ENCODE measurements around the gene TMEM125. TPM values are rescaled to one million over a fixed set of nuclear protein-coding genes. Genes with fewer than 3 reads are reported as not detected.

Gene TMEM125
- total RNA-seq, 1 donor from 2014 or later = 12.1 TPM

DNA sequence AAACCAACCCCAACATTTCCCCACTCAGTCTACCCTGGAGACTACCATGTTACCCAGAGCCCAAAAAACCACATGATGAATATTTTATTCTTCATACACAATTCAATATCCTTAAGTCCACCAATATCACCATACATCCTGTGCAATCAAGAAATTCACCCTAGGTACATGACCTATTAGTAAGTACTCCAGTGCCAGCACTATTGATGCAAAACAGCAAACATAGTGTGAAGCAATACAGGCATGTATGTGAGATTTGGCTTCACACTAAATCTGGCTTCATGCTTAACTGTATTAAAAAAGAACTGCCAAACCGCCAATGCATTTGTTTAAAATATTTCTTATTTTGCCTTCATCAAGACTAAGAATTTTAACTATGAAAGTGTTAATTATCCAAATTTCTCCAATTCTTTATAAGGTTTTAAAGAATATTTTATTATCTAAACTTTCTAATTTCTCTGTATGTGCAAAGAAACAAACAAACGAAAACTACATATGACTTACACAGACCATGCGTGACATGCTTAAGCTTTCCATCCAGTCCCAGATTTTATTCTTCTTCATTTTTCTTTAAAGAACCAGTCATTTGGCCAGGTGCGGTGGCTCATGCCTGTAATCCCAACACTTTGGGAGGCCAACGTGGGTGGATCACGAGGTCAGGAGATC, 22.4 kb upstream of the TMEM125 start:
- peak; percentile 5 for DNase-seq (ENCODE audit: low spot score)

DNA sequence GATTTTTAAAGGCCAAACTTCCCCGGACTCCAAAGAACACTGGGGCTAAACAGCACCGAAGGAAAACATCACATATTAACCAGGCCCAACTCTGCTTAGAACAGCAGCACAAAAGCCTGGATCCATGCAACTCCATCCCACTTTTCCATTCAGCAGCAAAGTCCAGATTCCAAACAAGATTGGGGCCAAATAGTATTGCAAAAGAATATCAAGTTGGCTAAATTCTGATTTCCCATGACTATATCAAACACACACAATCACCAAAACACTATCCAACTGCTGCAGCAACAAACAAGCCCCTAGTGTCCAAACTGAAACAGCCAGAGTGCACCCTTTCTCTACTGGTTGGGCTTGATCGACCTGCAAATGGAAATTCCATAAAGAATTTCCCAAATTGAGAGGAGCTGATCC, 19.4 kb upstream of the TMEM125 start:
- peak; percentile 25 for DNase-seq (ENCODE audit: low spot score)

DNA sequence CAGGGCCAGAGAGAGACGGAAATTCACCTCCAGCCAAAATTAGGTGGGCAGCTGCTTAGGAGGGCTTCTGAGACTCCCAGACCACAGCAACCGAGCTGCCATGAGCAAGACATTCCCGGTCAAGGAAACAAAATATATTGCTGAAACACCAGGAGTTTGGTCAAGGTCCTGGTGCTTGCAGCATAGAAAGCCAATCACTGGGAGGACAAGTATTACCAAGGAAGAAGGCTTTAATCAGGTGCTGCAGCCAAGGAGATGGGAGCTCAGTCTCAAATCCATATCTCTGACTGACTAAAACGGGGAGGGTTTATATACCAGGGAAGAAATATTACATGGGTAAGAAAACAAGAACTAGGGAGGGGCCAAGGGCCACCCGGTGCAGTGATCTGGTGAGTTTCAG, 18.8 kb upstream of the TMEM125 start:
- peak; percentile 18 for DNase-seq (ENCODE audit: low spot score)

DNA sequence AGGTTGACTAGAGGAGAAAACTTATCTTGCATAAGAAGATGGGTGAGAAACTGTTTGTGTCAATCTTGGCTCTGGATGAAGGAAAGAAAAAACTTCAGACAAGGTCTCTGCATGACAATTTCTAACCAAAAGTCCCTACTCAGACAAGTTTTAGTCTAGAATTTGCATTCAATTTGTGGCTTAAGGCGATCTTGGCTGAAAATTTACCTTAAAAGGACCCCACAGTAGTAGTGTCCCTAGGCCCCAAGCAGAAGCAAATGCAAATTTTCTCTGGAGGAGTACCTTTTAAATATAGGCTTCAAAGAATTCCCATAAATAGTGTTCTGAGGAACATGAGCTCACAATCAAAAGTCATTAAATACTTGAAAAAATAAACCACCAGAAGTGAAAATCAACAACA, 17.6 kb upstream of the TMEM125 start:
- DNase-seq (ENCODE audit: low spot score) = no peak

DNA sequence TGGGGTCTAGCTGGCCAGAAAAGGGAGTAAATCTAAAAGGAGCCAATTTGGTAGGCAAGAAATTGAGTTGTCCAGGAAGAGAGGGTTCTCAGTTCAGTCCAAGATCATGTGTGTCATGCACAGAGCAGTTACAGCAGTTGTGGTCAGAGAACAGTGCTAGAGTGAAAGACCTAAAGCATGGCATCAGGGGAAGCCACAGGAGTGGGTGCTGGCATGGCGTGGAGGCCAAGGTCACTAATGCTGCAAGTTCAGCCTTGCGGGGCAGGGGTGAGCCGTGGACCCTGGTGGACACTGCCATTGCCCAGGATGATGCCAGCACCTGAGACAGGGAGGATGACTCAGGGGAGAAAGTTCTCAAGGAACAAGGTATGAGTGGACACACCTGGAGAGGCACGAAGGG, 16.6 kb upstream of the TMEM125 start:
- peak; percentile 20 for DNase-seq (ENCODE audit: low spot score)

DNA sequence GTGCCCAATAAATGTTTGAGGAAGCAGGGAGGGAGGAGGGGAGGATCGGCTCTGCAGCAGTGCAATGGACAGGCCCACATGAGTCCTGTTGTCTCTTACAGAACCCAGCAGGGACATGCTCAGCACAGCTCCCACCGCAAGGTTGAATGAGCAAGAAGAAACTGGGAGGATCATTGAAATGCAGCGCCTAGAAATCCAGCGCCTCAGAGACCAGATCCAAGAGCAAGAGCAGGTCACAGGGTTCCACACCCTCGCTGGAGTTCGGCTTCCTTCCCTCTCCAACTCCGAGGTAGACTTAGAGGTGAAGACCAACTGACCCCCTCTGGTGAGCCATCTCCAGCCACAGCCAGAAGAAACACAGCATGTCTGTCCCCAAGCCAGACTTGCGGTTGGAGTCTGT, 15.9 kb upstream of the TMEM125 start:
- peak; percentile 28 for DNase-seq (ENCODE audit: low spot score)

DNA sequence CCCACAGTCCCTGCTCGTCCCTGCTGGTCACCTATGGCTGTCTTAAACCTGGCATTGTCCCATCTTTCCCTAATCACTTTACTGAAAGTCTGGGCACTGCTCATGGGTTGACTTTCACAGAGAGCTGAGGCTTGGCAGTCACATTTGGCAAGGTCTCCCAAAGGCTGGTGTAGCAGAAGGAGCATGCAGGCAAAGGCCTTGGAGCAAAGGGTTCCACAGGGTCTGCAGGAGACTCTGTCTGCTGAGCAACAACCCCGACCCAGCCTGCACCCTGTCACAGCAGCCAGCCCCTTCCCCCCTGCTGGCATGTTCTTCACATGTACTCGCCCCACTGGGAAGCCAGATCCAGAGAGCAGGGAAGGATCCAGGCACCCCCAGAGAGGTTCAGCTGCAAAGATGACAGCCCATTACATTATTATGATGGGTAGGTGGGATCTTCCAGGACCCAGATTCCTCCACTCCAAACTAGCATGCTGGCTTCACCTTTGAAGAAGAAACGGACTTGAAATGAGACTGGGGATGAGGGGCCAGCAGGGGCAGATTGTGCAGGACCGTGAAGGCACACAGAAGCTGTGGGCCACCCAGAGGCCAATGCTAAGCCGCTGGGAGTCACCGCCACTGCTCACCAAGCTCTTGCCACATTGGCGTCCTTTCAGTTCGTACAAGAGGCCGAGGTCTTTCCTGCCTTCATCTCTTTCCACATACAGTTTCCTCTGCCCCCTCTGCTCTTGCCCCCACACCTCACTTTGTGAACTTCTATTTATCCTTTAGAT, 14.2 kb upstream of the TMEM125 start:
- peak; percentile 34 for DNase-seq (ENCODE audit: low spot score)

DNA sequence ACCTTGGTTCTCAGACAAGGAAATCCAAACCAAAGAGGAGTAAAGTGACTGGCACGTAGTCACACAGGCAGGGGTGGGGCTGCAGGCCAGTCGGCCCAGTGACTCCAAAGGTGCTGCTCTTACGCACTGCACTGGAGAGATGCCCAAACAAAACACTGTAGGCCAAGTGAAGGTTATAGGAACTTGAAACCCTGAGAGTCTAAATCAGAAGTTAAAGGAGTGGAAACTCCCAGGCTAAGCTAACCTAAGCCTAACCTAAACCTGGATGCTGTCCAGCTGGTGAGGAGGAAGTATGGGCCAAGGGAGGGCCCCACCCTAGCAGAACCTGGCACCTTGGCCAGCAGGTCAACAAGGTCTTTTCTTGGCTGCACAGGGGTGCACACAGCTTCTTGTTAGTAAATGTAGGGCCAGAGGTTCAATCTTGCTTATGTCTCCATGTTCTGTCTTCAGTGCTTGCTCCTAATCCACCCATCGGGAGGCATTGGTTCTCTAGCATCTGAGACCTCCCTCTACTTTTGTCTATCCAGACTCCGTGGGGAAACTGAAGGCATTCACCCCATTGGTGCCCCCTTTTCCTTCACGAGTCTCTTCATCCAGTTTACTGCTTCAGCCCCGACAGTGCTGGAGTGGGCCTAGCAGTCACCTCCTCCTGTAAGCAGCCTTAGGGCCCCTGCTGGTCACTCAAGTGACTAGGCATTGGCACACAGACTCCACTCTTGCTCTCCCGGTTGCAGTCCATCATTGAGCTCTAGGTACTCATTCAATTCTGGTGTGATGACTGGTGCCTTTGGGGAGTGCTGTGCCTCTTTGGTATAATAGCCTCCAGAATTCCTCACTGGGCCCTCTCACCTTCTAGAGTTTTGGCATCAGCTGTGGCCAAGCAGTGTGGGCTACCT, 12.9 kb upstream of the TMEM125 start:
- peak; percentile 46 for DNase-seq (ENCODE audit: low spot score)

DNA sequence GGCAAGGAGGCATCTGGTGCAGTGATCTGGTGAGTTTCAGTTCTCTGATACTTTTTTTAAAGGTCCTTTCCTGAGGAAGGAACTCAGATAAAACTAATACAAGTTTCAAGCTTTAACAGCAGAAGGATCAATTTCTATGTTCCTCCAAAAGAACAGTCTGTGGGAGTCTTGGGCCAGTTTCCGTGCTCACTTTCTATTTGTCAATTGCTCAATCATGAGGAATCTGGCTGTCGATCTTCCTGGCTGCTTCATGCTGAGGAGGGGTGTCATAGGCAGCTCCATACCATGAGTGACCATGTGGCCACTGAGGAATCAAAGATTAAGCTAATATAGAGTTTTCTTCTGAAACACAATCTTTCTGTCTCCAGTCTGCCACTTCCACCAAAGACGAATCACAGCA, 11.4 kb upstream of the TMEM125 start:
- peak; percentile 13 for DNase-seq (ENCODE audit: low spot score)

DNA sequence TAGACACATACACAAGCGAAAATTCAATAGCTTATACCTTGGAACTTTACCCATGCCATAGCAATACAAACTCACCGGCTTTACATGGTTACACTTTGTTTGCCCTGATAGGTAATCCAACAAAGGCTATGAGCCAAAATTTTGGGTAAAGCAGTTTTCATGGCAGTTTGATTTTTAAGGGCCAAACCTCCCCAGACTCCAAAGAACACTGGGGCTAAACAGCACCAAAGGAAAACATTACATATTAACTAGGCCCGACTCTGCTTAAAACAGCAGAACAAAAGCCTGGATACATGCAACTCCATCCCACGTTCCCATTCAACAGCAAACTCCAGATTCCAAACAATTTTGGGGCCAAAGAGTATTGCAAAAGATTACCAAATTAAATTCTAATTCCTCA, 4.4 kb upstream of the TMEM125 start:
- peak; percentile 9 for DNase-seq (ENCODE audit: low spot score)

DNA sequence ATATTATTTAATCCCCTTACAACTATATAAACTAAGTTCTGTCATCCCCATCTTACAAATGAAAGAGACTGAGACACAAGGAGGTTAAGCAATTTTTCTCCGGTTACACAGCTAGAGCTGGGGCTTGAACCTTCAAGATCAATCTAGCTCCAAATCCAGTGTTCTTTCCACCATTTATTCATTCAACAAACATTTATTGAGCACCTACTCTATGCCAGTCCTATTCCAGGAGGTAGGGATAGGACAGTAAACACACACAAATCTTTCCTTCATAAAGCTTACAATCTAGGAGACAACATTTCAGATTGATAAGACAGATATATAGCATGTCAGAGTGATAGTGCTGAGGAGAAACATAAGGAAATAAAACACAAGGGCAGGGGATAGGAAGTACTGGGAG, 2.9 kb upstream of the TMEM125 start:
- no peak for DNase-seq (ENCODE audit: low spot score)

DNA sequence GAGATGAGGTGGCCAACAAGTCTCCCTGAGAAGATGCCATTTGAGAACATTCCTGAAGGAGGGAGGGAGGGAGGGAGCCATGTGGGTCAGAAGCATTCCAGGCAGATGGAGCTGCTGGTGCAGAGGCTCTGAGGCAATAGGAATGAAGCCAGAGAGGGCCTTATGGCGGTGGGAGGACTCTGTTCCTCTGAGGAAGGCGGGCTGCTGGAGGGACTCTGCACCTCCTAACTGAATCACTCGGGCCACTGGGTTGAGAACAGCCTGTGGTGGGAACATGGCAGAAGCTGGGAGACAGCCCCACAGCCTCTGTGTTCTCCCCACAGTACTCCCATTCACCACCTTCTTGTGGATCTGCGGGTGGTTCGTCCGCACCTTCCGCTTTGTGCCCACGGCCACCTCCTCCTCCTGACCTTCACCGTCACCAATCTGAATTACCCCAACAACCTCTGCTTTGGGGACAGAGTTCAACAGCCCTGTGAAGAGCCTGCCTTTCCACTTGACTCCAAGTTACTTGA, 2.4 kb upstream of the TMEM125 start:
- peak; percentile 26 for DNase-seq (ENCODE audit: low spot score)

DNA sequence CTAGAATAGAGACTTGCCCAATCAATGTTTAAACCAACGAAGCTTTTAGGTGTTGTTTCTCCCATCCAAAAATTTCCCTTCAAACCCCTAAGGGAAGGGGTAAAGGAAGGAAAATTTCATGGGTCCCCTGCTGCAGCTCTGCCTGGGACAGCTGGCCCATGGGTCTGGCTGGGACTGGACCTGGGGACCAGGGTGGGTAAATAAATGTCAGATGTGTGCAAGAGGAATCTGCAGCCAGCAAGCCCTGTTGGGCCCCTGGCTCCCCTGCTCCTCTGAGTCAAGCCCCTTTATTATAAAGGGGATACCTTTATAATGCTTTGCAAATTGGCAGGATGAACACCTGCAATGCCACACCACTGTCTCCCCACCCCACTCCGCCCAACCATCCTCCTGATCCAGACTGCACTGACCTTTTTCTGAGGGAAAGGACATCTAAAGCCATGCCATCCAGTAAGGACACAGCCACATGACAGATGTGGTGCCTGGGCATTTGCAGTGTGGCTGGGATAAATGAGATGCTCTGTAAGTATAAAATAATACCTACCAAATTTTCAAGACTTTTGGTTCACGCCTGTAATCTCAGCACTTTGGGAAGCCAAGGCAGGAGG, 1.9 kb upstream of the TMEM125 start:
- peak; percentile 18 for DNase-seq (ENCODE audit: low spot score)

DNA sequence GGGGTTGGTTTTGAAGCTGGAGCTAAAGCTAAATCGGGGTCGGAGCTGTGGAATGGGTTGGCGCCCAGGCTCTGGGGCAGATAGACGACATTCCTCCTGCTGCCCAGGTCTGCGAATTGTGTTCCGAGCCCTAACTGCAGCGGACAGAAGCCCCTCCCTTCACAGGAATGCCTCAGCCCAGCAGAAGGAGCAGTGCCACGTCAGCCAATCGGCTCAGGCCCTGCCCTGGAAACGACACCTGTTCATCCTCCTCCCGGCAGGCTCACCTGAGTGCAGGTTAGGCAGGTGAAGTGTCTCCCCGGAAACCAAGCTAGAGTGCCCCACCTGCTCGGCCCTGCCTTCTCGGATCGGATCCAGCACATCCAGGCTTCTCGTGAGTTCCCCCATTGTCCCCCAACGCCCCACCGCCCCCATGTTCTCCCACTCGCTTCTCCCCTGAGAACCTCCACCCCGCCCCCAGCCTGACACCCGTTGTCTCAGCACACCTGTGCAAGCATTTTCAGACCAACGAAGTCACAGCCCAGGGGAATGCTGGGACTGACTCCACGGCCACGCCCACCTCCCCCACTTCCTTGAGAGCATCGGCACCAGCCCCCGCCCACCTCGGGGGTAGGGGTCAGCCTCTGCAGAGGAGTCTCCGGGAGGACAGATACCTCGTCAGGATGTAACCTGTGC, 775 bp downstream of the TMEM125 start:
- peak; percentile 85 for DNase-seq (ENCODE audit: low spot score)

DNA sequence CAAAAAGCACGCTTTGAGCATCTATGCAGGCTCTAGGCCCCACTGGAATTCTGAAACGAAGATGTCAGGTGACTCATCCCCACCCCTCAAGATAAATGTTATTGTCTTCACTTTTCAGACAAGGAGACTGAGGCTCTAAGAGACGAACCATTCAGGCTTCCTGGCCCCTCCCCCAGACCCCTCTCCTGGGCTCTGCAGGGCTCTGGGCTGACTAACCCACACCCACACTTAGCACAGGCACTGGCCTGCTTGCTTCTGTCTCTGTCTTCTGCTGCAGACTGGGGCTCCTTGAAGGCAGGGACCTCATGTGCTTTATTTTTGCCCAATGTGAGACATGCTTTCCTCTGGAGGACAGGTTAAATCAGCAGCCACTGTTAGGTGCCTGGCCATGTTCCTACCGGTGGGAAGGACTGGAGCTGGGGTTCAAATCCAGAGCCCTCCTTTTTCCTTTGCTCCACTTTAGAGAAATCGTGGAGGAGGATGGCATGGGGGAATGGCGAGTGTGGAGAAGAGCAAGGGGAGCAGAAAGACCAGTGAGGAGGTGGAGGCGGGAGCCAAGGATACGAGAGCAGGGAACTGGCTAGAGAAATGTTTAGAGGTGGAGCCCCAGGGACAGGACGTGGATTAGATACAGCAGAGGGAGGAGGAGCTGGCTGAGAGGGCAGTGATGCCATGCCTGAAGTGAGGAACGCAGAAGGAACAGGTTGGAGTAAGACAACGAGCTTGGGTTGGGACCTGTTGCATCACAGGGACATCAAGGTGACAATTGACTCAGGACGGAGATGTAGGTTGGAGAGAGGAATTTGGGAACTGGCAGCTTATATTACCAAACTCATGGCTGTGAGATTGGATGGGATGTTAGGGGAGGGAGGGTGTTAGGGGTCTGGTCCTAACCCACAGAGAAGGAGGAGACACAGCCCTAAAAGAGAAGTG, 1.7 kb downstream of the TMEM125 start:
- peak; percentile 39 for DNase-seq (ENCODE audit: low spot score)

DNA sequence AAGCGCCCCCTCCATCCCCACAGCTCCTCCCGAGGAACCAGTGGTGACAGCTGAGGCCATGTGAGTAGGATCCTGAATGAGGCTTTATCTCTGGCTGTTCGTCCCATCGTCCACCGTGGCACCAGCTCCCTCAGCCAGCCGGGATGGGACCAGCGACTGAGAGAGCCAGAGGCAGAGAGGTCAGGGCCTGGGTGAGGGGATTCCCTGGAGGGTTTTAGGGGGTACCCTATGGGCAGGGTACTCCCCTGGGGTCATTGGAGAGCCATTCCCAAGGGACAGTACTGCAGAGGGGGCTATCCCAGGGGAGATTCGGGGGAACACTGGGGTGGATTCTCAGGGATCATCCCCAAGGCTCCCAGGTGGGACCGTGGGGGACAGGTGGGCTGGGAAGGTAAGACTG, 2.4 kb downstream of the TMEM125 start:
- DNase-seq (ENCODE audit: low spot score) = no peak

DNA sequence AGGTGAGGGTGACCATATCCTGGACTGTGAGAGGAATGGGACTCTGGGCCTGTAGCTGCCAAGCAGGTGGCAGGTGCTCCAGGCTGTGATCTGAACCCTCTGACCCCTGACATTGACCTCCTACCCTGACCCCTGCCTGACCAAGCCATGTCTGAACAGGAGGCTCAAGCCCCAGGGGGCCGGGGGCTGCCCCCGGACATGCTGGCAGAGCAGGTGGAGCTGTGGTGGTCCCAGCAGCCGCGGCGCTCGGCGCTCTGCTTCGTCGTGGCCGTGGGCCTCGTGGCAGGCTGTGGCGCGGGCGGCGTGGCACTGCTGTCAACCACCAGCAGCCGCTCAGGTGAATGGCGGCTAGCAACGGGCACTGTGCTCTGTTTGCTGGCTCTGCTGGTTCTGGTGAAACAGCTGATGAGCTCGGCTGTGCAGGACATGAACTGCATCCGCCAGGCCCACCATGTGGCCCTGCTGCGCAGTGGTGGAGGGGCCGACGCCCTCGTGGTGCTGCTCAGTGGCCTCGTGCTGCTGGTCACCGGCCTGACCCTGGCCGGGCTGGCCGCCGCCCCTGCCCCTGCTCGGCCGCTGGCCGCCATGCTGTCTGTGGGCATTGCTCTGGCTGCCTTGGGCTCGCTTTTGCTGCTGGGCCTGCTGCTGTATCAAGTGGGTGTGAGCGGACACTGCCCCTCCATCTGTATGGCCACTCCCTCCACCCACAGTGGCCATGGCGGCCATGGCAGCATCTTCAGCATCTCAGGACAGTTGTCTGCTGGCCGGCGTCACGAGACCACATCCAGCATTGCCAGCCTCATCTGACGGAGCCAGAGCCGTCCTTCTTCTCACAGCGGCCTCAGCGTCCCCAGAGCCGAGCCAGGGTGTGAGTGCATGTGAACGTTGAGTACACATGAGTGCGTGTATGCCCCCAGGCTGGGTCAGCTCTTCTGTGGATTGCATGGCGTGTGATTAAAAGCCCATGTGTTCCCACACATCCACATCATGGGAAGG, 3.1 kb downstream of the TMEM125 start:
- DNase-seq (ENCODE audit: low spot score) = peak; percentile 38

DNA sequence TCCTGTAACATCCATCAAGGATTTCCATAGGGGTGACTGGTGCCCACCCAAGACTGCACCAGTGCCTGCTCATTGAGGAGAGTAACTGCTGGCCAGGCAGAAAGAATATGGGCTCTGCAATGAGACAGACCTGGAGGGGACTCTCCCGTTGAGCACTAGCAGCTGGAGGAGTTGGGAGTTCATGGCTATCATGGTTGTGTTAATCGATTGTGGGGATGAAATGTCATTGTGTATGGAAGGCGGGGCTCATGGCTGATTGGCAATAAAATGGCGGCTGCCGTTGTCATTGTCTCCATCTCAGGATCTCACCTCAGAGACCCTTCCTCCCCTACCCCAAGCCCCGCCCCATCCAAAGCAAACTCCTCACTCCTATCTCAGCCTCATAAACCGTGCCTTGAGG, 3.9 kb downstream of the TMEM125 start:
- no peak for DNase-seq (ENCODE audit: low spot score)

Data from ureter (tissue), 1 donor.